Loucy (cell line): ENCODE results near the gene MBNL2.

ENCODE experiments used
- H2AFZ ChIP-seq: fragments of 200-600 bp; sonication (generic); 2 replicates; pipeline ENCODE4 v1.6.0; 2016; ENCODE audit warnings: antibody characterized with exemption, mild to moderate bottlenecking, low read length, moderate library complexity
- H3F3A ChIP-seq: fragments of 200-600 bp; 2 replicates; pipeline ENCODE4 v1.6.0; 2016; ENCODE audit warnings: antibody characterized with exemption, low read depth, mild to moderate bottlenecking
- H3K27me3 ChIP-seq: fragments of 200-600 bp; sonication (generic); 2 replicates; pipeline ENCODE4 v1.6.1; 2014; ENCODE audit warnings: low read length, mild to moderate bottlenecking; ENCODE audit not compliant: insufficient read depth, poor library complexity, severe bottlenecking
- H3K36me3 ChIP-seq: fragments of 200-600 bp; sonication (generic); 2 replicates; pipeline ENCODE4 v1.6.1; 2016; ENCODE audit warnings: low read length; ENCODE audit not compliant: insufficient read depth
- H3K4me1 ChIP-seq: fragments of 200-600 bp; sonication (generic); 2 replicates; pipeline ENCODE4 v1.5.1; 2014; ENCODE audit warnings: low read length, mild to moderate bottlenecking; ENCODE audit not compliant: insufficient read depth, poor library complexity, severe bottlenecking
- H3K4me2 ChIP-seq: fragments of 200-600 bp; sonication (generic); 2 replicates; pipeline ENCODE4 v1.6.0; 2014; ENCODE audit warnings: antibody characterized with exemption, low read length, low read depth, mild to moderate bottlenecking; ENCODE audit not compliant: poor library complexity, severe bottlenecking
- H3K4me3 ChIP-seq: fragments of 200-600 bp; sonication (generic); 2 replicates; pipeline ENCODE4 v1.5.1; 2014; ENCODE audit warnings: low read length, mild to moderate bottlenecking, mixed read lengths; ENCODE audit not compliant: poor library complexity, severe bottlenecking
- H3K79me2 ChIP-seq: fragments of 200-600 bp; sonication (generic); 2 replicates; pipeline ENCODE4 v1.6.1; 2014; ENCODE audit warnings: low read length; ENCODE audit not compliant: insufficient read depth
- H3K9ac ChIP-seq: fragments of 200-600 bp; sonication (generic); 2 replicates; pipeline ENCODE4 v1.6.0; 2014; ENCODE audit warnings: mild to moderate bottlenecking, low read depth, low read length, moderate library complexity; ENCODE audit not compliant: poor library complexity, severe bottlenecking
- H3K9me2 ChIP-seq: fragments of 200-600 bp; sonication (generic); replicated peaks from 2 replicates; pipeline ENCODE4 v1.6.1; 2016; ENCODE audit warnings: low read depth, low read length, mixed read lengths
- H3K9me3 ChIP-seq: fragments of 200-600 bp; sonication (generic); 2 replicates; pipeline ENCODE4 v1.6.1; 2014; ENCODE audit warnings: mild to moderate bottlenecking, antibody characterized with exemption, low read length, low read depth; ENCODE audit not compliant: insufficient read depth
- H4K20me1 ChIP-seq: fragments of 200-600 bp; sonication (generic); 2 replicates; pipeline ENCODE4 v1.6.0; 2014; ENCODE audit warnings: antibody characterized with exemption, low read length, mild to moderate bottlenecking; ENCODE audit not compliant: insufficient read depth, poor library complexity, severe bottlenecking
- EZH2phosphoT487 ChIP-seq: fragments of 200-600 bp; IDR thresholded peaks from 2 replicates; pipeline ENCODE4 v1.6.1; 2018; ENCODE audit warnings: antibody characterized with exemption, mild to moderate bottlenecking, moderate library complexity, borderline replicate concordance
- TF ChIP-seq, protein P1 (sequence below): fragments of 200-600 bp; sonication (generic); conservative IDR thresholded peaks from 2 replicates; pipeline ENCODE4 v1.5.1; 2014; ENCODE audit warnings: mild to moderate bottlenecking, antibody characterized with exemption, low read length

The MBNL2 gene

GRCh38 chr13:97372936-97373335 lies 150.8 kb downstream of the MBNL2 start:
- Histone ChIP-seq H3K4me3 (no peak overlapping the region), H3K27me3 (no peaks in the 10 kb centered on the region), H3K9me3 (no peaks in the 10 kb centered on the region), H3F3A (no peaks in the 10 kb centered on the region), H3K4me2 (no peak overlapping the region), H3K9me2 (no peaks in the 10 kb centered on the region), H2AFZ (no peak overlapping the region), H3K4me1 (peaks cover 8% of the 10 kb centered on the region), H3K79me2 (no peaks in the 10 kb centered on the region), H3K36me3 (no peaks in the 10 kb centered on the region), H4K20me1 (no peaks in the 10 kb centered on the region), H3K9ac (no peak overlapping the region)
- TF ChIP-seq EZH2phosphoT487, result no peak
- TF ChIP-seq, protein P1, sequence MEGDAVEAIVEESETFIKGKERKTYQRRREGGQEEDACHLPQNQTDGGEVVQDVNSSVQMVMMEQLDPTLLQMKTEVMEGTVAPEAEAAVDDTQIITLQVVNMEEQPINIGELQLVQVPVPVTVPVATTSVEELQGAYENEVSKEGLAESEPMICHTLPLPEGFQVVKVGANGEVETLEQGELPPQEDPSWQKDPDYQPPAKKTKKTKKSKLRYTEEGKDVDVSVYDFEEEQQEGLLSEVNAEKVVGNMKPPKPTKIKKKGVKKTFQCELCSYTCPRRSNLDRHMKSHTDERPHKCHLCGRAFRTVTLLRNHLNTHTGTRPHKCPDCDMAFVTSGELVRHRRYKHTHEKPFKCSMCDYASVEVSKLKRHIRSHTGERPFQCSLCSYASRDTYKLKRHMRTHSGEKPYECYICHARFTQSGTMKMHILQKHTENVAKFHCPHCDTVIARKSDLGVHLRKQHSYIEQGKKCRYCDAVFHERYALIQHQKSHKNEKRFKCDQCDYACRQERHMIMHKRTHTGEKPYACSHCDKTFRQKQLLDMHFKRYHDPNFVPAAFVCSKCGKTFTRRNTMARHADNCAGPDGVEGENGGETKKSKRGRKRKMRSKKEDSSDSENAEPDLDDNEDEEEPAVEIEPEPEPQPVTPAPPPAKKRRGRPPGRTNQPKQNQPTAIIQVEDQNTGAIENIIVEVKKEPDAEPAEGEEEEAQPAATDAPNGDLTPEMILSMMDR, result no peak

GRCh38 chr13:97373787-97374186 lies 151.7 kb downstream of the MBNL2 start:
- no peak overlapping the region for H2AFZ ChIP-seq
- no peak for TF ChIP-seq EZH2phosphoT487
- TF ChIP-seq, protein P1, result no peak
- H3K9ac ChIP-seq, result no peak overlapping the region
- H3K9me3 ChIP-seq, result no peaks in the 10 kb centered on the region
- H3K4me1 ChIP-seq, result peaks cover 4% of the 10 kb centered on the region
- no peaks in the 10 kb centered on the region for H3K36me3 ChIP-seq
- no peak overlapping the region for H3K4me3 ChIP-seq
- no peak overlapping the region for H3K4me2 ChIP-seq
- H4K20me1 ChIP-seq, result no peaks in the 10 kb centered on the region
- no peaks in the 10 kb centered on the region for H3K79me2 ChIP-seq
- no peaks in the 10 kb centered on the region for H3K9me2 ChIP-seq
- no peaks in the 10 kb centered on the region for H3K27me3 ChIP-seq
- no peaks in the 10 kb centered on the region for H3F3A ChIP-seq

GRCh38 chr13:97376981-97377380 lies 154.8 kb downstream of the MBNL2 start:
- Histone ChIP-seq H3K9ac (no peak overlapping the region), H3K27me3 (no peaks in the 10 kb centered on the region), H3K4me1 (no peaks in the 10 kb centered on the region), H3K9me2 (no peaks in the 10 kb centered on the region), H3K4me3 (no peak overlapping the region), H3K79me2 (no peaks in the 10 kb centered on the region), H3K9me3 (no peaks in the 10 kb centered on the region), H2AFZ (no peak overlapping the region), H3K36me3 (no peaks in the 10 kb centered on the region), H3F3A (no peaks in the 10 kb centered on the region), H3K4me2 (no peak overlapping the region), H4K20me1 (no peaks in the 10 kb centered on the region)
- TF ChIP-seq, protein P1, result no peak
- TF ChIP-seq EZH2phosphoT487, result no peak
